ENCODE data around the gene RRP36. TPM values are rescaled to one million over a fixed set of nuclear protein-coding genes. Genes with fewer than 3 reads are reported as not detected.
A peak's percentile ranks its signal among the peaks of the same experiment; 100 is the strongest.

The RRP36 gene
- total RNA-seq, 1 experiment from 2014 or later = 72.8 TPM

- POLR2A ChIA-PET = interaction anchor here (0.5 to 2.1 kb wide), 9 partner anchors 8 to 91 kb away, joined by 3 to 8 read pairs (median 3); partner anchors contain the start of genes CUL7, KLHDC3, MEA1 and PPP2R5D
- no TSS peak for BruUV-seq (replicated peaks)
- H3K27me3 Mint-ChIP-seq (ENCODE audit: insufficient read depth, unreplicated experiment) = no peaks in the 10 kb centered on the region
- H3K36me3 Mint-ChIP-seq (ENCODE audit: insufficient read depth, unreplicated experiment) = peaks cover 68% of the 10 kb centered on the region
- TF ChIP-seq CTCF (IDR thresholded peaks at IDR 0.05; ENCODE audit: unreplicated experiment) = no peak
- DNase-seq (ENCODE audit: unreplicated experiment) = no peak
- CTCF ChIA-PET = no interaction called here
- H3K4me3 Mint-ChIP-seq (ENCODE audit: unreplicated experiment) = no peak overlapping the region
- H3K27ac Mint-ChIP-seq (ENCODE audit: low read depth, unreplicated experiment) = peak overlapping the region; percentile 5
- intact Hi-C loops (cut with micrococcal nuclease) = no loop called here
- no peaks in the 10 kb centered on the region for H3K9me3 Mint-ChIP-seq (ENCODE audit: unreplicated experiment)
- H3K4me1 Mint-ChIP-seq (ENCODE audit: insufficient read depth, unreplicated experiment) = peaks cover 9% of the 10 kb centered on the region
Observed at GRCh38 chr6:43024436-43024835, 3.0 kb downstream of the RRP36 start.

- Mint-ChIP-seq H3K27me3 (ENCODE audit: insufficient read depth, unreplicated experiment) (no peaks in the 10 kb centered on the region), H3K4me3 (ENCODE audit: unreplicated experiment) (no peak overlapping the region), H3K36me3 (ENCODE audit: insufficient read depth, unreplicated experiment) (peaks cover 79% of the 10 kb centered on the region), H3K9me3 (ENCODE audit: unreplicated experiment) (no peaks in the 10 kb centered on the region), H3K4me1 (ENCODE audit: insufficient read depth, unreplicated experiment) (peaks cover 9% of the 10 kb centered on the region), H3K27ac (ENCODE audit: low read depth, unreplicated experiment) (no peak overlapping the region)
- ChIA-PET POLR2A (interaction anchor here (2.1 kb wide), 1 partner anchor 12 kb away, joined by 8 read pairs; the partner anchor contains the start of genes KLHDC3 and MEA1), CTCF (interaction anchor here (0.6 kb wide), 2 partner anchors 30 to 1709 kb away, joined by 3 to 4 read pairs; no protein-coding TSS in a partner anchor)
- intact Hi-C loops (cut with micrococcal nuclease) = no loop called here
- no peak for TF ChIP-seq CTCF (IDR thresholded peaks at IDR 0.05; ENCODE audit: unreplicated experiment)
- no TSS peak for BruUV-seq (replicated peaks)
- no peak for DNase-seq (ENCODE audit: unreplicated experiment)
Observed at GRCh38 chr6:43026365-43026764, 4.9 kb downstream of the RRP36 start.

- no peak for DNase-seq (ENCODE audit: unreplicated experiment)
- BruUV-seq (replicated peaks) = TSS peak; percentile 49
- TF ChIP-seq CTCF (IDR thresholded peaks at IDR 0.05; ENCODE audit: unreplicated experiment) = no peak
- Mint-ChIP-seq H3K36me3 (ENCODE audit: insufficient read depth, unreplicated experiment) (peaks cover 97% of the 10 kb centered on the region), H3K9me3 (ENCODE audit: unreplicated experiment) (no peaks in the 10 kb centered on the region), H3K27me3 (ENCODE audit: insufficient read depth, unreplicated experiment) (no peaks in the 10 kb centered on the region), H3K4me1 (ENCODE audit: insufficient read depth, unreplicated experiment) (peaks cover 6% of the 10 kb centered on the region), H3K4me3 (ENCODE audit: unreplicated experiment) (no peak overlapping the region), H3K27ac (ENCODE audit: low read depth, unreplicated experiment) (no peak overlapping the region)
- intact Hi-C loops (cut with micrococcal nuclease) = no loop called here
- ChIA-PET POLR2A (interaction anchor here (1.0 to 1.1 kb wide), 2 partner anchors 15 to 45 kb away, joined by 3 read pairs; partner anchors contain the start of genes KLHDC3 and PPP2R5D), CTCF (no interaction called here)
Observed at GRCh38 chr6:43029120-43029519, 7.7 kb downstream of the RRP36 start.

GRCh38 chr6:43032326-43032725 is 10.9 kb downstream of the RRP36 start:
- no peak overlapping the region for H3K27ac Mint-ChIP-seq (ENCODE audit: low read depth, unreplicated experiment)
- peaks cover 83% of the 10 kb centered on the region for H3K36me3 Mint-ChIP-seq (ENCODE audit: insufficient read depth, unreplicated experiment)
- intact Hi-C loops (cut with micrococcal nuclease) = no loop called here
- ChIA-PET POLR2A (interaction anchor here (0.9 to 2.4 kb wide), 3 partner anchors 9 to 18 kb away, joined by 3 to 6 read pairs (median 3); partner anchors contain the start of genes KLHDC3, MEA1 and RRP36), CTCF (interaction anchor here (0.7 kb wide), 1 partner anchor 255 kb away, joined by 3 read pairs; no protein-coding TSS in a partner anchor)
- no peak for TF ChIP-seq CTCF (IDR thresholded peaks at IDR 0.05; ENCODE audit: unreplicated experiment)
- BruUV-seq (replicated peaks) = no TSS peak
- no peaks in the 10 kb centered on the region for H3K4me1 Mint-ChIP-seq (ENCODE audit: insufficient read depth, unreplicated experiment)
- H3K27me3 Mint-ChIP-seq (ENCODE audit: insufficient read depth, unreplicated experiment) = no peaks in the 10 kb centered on the region
- H3K4me3 Mint-ChIP-seq (ENCODE audit: unreplicated experiment) = no peak overlapping the region
- DNase-seq (ENCODE audit: unreplicated experiment) = no peak
- no peaks in the 10 kb centered on the region for H3K9me3 Mint-ChIP-seq (ENCODE audit: unreplicated experiment)

All from MCF 10A (cell line).